K562 (cell line): ENCODE measurements around the gene SLC9A3. TPM values are rescaled to one million over a fixed set of nuclear protein-coding genes. Genes with fewer than 3 reads are reported as not detected.

Source experiments
- ATAC-seq: fragments of 200-7000 bp; cut with Tn5 transposase; 3 replicates; pipeline ENCODE4 v1.9.1; 2020; ENCODE audit warnings: moderate library complexity
- BruUV-seq: library from RNA; stranded (reverse); fragments of 400-500 nt; replicated peaks from 2 replicates; lab custom pipeline; 2021; lab: Mats Ljungman, UMichigan
- CTCF ChIA-PET: fragments of 300-600 bp; formaldehyde crosslinking; extraction: SDS; loops from one replicate; lab custom pipeline; 2021; ENCODE audit warnings: low intra/inter-chr PET ratio; lab: Yijun Ruan, JAX
- POLR2A ChIA-PET: fragments of 300-600, 350-650 bp; sonication (Branson Sonifier 250); formaldehyde crosslinking; extraction: SDS; loops from one replicate; lab custom pipeline; 2021; ENCODE audit warnings: antibody characterized with exemption, inconsistent platforms; lab: Yijun Ruan, JAX
- DNase-seq, 4 experiments: peaks; one replicate each; pipeline versions ENCODE4 v3.0.0 to v3.0.0-alpha.2; 2011 to 2018; ENCODE audit warnings: low spot score in 3 of 4, mixed read lengths in 3 of 4; ENCODE audit errors: extremely low read depth in 1 of 4
- FAIRE-seq: peaks from 2 replicates; lab custom pipeline; 2011; peaks lifted over from hg19 to GRCh38; lab: Jason Lieb, UNC
- H2AFZ ChIP-seq: 2 replicates; pipeline ENCODE4 v1.6.0; 2011; ENCODE audit warnings: low read depth, low read length, control low read depth, inconsistent platforms
- H3K27ac ChIP-seq: fragments of 200-600 bp; 3 replicates; pipeline ENCODE4 v1.8.0; 2011; ENCODE audit warnings: low read depth, mild to moderate bottlenecking, control low read depth, inconsistent platforms, low read length, moderate library complexity, mixed read lengths; ENCODE audit errors: extremely low read depth
- H3K27me3 ChIP-seq, 2 experiments: fragments of 300-600 bp in 1 of 2; 2 replicates in 1 of 2; 3 replicates in 1 of 2; pipeline versions ENCODE4 v1.6.0 to v1.8.0; 2011; ENCODE audit warnings: inconsistent platforms in 2 of 2, low read length in 2 of 2, mild to moderate bottlenecking in 1 of 2, mixed read lengths in 1 of 2, moderate library complexity in 1 of 2; ENCODE audit not compliant: control insufficient read depth in 2 of 2, insufficient read depth in 2 of 2
- H3K36me3 ChIP-seq: fragments of 300-600 bp; 3 replicates; pipeline ENCODE4 v1.8.0; 2011; ENCODE audit warnings: mild to moderate bottlenecking, low read length, inconsistent platforms; ENCODE audit not compliant: control insufficient read depth, insufficient read depth
- H3K4me1 ChIP-seq, 2 experiments: fragments of 200-600 bp in 1 of 2; replicated peaks in 1 of 2; 2 replicates in 1 of 2; 3 replicates in 1 of 2; pipeline versions ENCODE4 v1.5.1 to v1.8.0; 2011; ENCODE audit warnings: inconsistent platforms in 2 of 2, low read length in 2 of 2, mild to moderate bottlenecking in 1 of 2, mixed read lengths in 1 of 2, moderate library complexity in 1 of 2; ENCODE audit not compliant: control insufficient read depth in 2 of 2, insufficient read depth in 2 of 2
- H3K4me2 ChIP-seq: 2 replicates; pipeline ENCODE4 v1.6.1; 2011; ENCODE audit warnings: low read length, control low read depth, inconsistent platforms, mixed read lengths; ENCODE audit not compliant: insufficient read depth
- H3K4me3 ChIP-seq: fragments of 200-600 bp; sonication (generic), shearing (Covaris generic); 2 replicates; pipeline ENCODE4 v1.5.1; 2016; ENCODE audit warnings: control low read depth, inconsistent platforms
- H3K79me2 ChIP-seq: fragments of 200-600 bp; 3 replicates; pipeline ENCODE4 v1.8.0; 2011; ENCODE audit warnings: low read length, inconsistent platforms; ENCODE audit not compliant: control insufficient read depth, insufficient read depth
- H3K9ac ChIP-seq, 2 experiments: 2 replicates each; pipeline versions ENCODE4 v1.6.0 to v1.6.1; 2011; ENCODE audit warnings: low read depth in 2 of 2, low read length in 2 of 2, control low read depth in 1 of 2, inconsistent platforms in 1 of 2, mild to moderate bottlenecking in 1 of 2, mixed read lengths in 1 of 2; ENCODE audit not compliant: insufficient read depth in 1 of 2
- H3K9me1 ChIP-seq: one replicate; pipeline ENCODE4 v1.6.0; 2011; ENCODE audit warnings: inconsistent platforms, mild to moderate bottlenecking, low read length, moderate library complexity; ENCODE audit not compliant: control insufficient read depth, insufficient read depth
- H3K9me3 ChIP-seq: replicated peaks from 2 replicates; pipeline ENCODE4 v1.5.1; 2011; ENCODE audit warnings: low read depth, low read length, inconsistent platforms; ENCODE audit not compliant: control insufficient read depth, insufficient read depth
- H4K20me1 ChIP-seq: replicated peaks from 2 replicates; pipeline ENCODE4 v1.6.1; 2011; ENCODE audit warnings: low read length, inconsistent platforms, mixed read lengths; ENCODE audit not compliant: control insufficient read depth, insufficient read depth
- EGR1 ChIP-seq: fragments of 450-650 bp; conservative IDR thresholded peaks from 2 replicates; pipeline ENCODE4 v1.6.1; 2017; ENCODE audit warnings: mild to moderate bottlenecking
- ETV6 ChIP-seq, 3 experiments: fragments of 150-350 bp in 1 of 3; sonication (generic) in 1 of 3; formaldehyde crosslinking in 1 of 3; IDR thresholded peaks; 2 replicates each; pipeline versions ENCODE4 v1.6.1 to v1.8.0; 2014 to 2022; ENCODE audit warnings: borderline replicate concordance in 2 of 3, low read depth in 2 of 3, antibody characterized with exemption in 1 of 3, low read length in 1 of 3, mild to moderate bottlenecking in 1 of 3, missing genetic modification reagents in 1 of 3
- NFE2 ChIP-seq: IDR thresholded peaks from 2 replicates; pipeline ENCODE4 v1.6.1; 2014; ENCODE audit warnings: antibody characterized with exemption, low read depth
- SMAD1 ChIP-seq: fragments of 150-350 bp; IDR thresholded peaks from 2 replicates; pipeline ENCODE4 v1.6.1; 2014; ENCODE audit warnings: low read length, low read depth; ENCODE audit not compliant: partially characterized antibody
- SPI1 ChIP-seq: IDR thresholded peaks from 2 replicates; pipeline ENCODE4 v1.6.1; 2011; ENCODE audit warnings: low read depth, low read length, control low read depth, borderline replicate concordance
- ZFP30 ChIP-seq: fragments of 250-450 bp; sonication (Bioruptor Pico); IDR thresholded peaks from 2 replicates; pipeline ENCODE4 v1.8.0; 2022; ENCODE audit warnings: moderate library complexity, mild to moderate bottlenecking, inconsistent platforms, borderline replicate concordance
- WGBS: fragments of 100-300 bp; shearing (Covaris generic); methylation state at CpG from one replicate; pipeline ENCODE4 v1.1.6; 2016; ENCODE audit warnings: low coverage, mixed read lengths; ENCODE audit not compliant: insufficient coverage; ENCODE audit errors: missing lambda C conversion rate; 5-methylcytosine and 5-hydroxymethylcytosine counted together
- in situ Hi-C: fragments of 300-500 bp; cut with MboI; formaldehyde crosslinking; loops from 4 replicates; pipeline ENCODE4 v1.15.0; 2018; ENCODE audit warnings: inconsistent platforms, mixed read lengths
- intact Hi-C: fragments of 100-400 bp; cut with micrococcal nuclease; formaldehyde crosslinking; loops from 2 replicates; pipeline ENCODE4 v1.14.2; 2022
- polyA plus RNA-seq, 8 experiments: library from polyadenylated mRNA; depleted of rRNA in 4 of 8; stranded (reverse) in 5 of 8; unstranded in 3 of 8; fragments of >200 nt; fragmentation: Nextera tagmentation in 2 of 8; fragmentation: Illumina TruSeq in 1 of 8; extraction: Ambion mirVana in 2 of 8; extraction: Trizol in 1 of 8; gene quantifications; 2 replicates each; pipeline versions ENCODE4 v1.2.1 to v1.2.3, GENCODE V29; 2011 to 2014; ENCODE audit warnings: inconsistent platforms in 1 of 8, missing spikeins in 1 of 8
- total RNA-seq, 7 experiments: library from RNA; depleted of rRNA in 6 of 7; stranded (reverse); fragments of >200 nt in 6 of 7; fragmentation: Illumina TruSeq in 2 of 7; extraction: Trizol in 2 of 7; gene quantifications; 2 replicates each; pipeline versions ENCODE4 v1.2.1 to v1.2.3, GENCODE V29; 2011 to 2021; ENCODE audit warnings: low replicate concordance in 1 of 7

Gene SLC9A3
- total and polyA plus RNA-seq, 9 of the 15 experiments (the other 6 are each of a cell fraction or from before 2014, with no cell fraction given): 1.5 to 5.8 (median 3.7) TPM; not detected in 2

DNA sequence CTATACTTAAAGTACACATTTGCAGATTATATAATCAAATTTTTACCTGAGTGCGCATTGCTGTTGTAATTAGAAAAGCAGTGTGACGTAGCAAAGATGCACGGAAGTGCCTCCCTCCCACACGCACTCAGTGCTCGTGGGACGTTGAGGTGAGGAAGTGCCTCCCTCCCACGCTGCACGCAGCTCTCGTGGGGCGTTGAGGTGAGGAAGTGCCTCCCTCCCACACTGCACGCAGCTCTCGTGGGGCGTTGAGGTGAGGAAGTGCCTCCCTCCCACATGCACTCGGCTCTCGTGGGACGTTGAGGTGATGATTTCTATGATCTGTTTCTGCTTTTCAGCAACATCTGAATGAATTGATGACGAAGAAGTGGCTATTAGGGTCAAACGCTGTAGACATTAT, 60.3 kb downstream of the SLC9A3 start:
- H3K27ac ChIP-seq: no peak overlapping the region; the same call in 2 of the 3 replicates
- no peaks in the 10 kb centered on the region for H3K27me3 ChIP-seq
- no peaks in the 10 kb centered on the region for H3K79me2 ChIP-seq
- POLR2A ChIA-PET: no interaction called here
- intact Hi-C loops (no loop called here), in situ Hi-C loops (no loop called here)
- FAIRE-seq (peak; percentile 35), ATAC-seq (no peak; the same call in 2 of the 3 replicates), DNase-seq (no peak)
- H3K36me3 ChIP-seq: peaks cover 63% of the 10 kb centered on the region; the same call in 2 of the 3 replicates
- WGBS: 59% methylated on average over 18 of the region's 18 CpGs
- BruUV-seq: no TSS peak
- CTCF ChIA-PET: no interaction called here
- TF ChIP-seq SPI1 (0 out of 2 replicates have a peak, but pooled peaks have one; percentile 24), EGR1 (0 out of 2 replicates have a peak, but pooled peaks have one; percentile 13), SMAD1 (no peak), ETV6 (IDR thresholded peaks at IDR 0.05; ENCODE audit: borderline replicate concordance in 1 of 2, low read depth in 2 of 2, low read length in 1 of 2) (peak in 1 of 2 experiments; percentile 57; a peak in 1 of 4 replicates), ETV6 (CRISPR knock-in tag; IDR thresholded peaks at IDR 0.05; ENCODE audit: borderline replicate concordance) (no peak)
- no peaks in the 10 kb centered on the region for H3K9me1 ChIP-seq
- no peak overlapping the region for H3K9ac ChIP-seq
- no peaks in the 10 kb centered on the region for H3K9me3 ChIP-seq
- H2AFZ ChIP-seq: no peak overlapping the region
- no peak overlapping the region for H3K4me2 ChIP-seq
- peaks cover 0 to 28% of the 10 kb centered on the region in 2 experiments; a peak in 1 of 5 replicates for H3K4me1 ChIP-seq
- no peak overlapping the region for H3K4me3 ChIP-seq
- no peaks in the 10 kb centered on the region for H4K20me1 ChIP-seq

DNA sequence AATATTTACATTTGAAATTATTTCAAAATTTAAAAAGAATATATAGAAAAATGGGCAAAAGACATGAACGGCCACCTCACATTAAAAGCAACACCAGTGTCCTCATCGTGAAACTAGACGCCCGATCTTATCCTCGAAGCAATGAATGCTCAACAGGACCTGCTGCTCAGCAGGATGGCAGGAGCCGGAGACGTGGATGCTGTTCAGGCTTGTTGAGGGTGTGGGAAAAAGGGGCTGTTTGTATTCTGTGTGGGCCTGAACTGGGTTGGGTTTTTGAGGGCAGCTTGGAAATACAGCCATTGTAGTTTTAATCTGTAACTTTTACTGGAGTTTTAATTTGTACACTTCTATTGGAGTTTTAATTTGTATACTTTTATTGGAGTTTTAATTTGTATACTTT, 60.9 kb downstream of the SLC9A3 start:
- in situ Hi-C loops: no loop called here
- ChIA-PET CTCF (no interaction called here), POLR2A (no interaction called here)
- Histone ChIP-seq H3K9ac (no peak overlapping the region), H3K4me1 (peaks cover 0 to 28% of the 10 kb centered on the region in 2 experiments; a peak in 1 of 5 replicates), H4K20me1 (no peaks in the 10 kb centered on the region), H2AFZ (no peak overlapping the region), H3K9me3 (no peaks in the 10 kb centered on the region), H3K79me2 (no peaks in the 10 kb centered on the region), H3K36me3 (peaks cover 70% of the 10 kb centered on the region; the same call in 2 of the 3 replicates), H3K9me1 (no peaks in the 10 kb centered on the region), H3K27ac (no peak overlapping the region), H3K27me3 (no peaks in the 10 kb centered on the region), H3K4me3 (no peak overlapping the region), H3K4me2 (no peak overlapping the region)
- TF ChIP-seq ZFP30 (CRISPR knock-in tag) (0 out of 2 replicates have a peak, but pooled peaks have one; percentile 16), NFE2 (no peak)
- WGBS: 80% methylated on average over 7 of the region's 7 CpGs
- no TSS peak for BruUV-seq
- no peak for ATAC-seq
- no peak for FAIRE-seq
- no peak for DNase-seq
- intact Hi-C loops: no loop called here
